IMR-90 (cell line): ENCODE measurements around the gene AADACL4. TPM values are rescaled to one million over a fixed set of nuclear protein-coding genes. Genes with fewer than 3 reads are reported as not detected.

Experiments
- ATAC-seq: fragments of 200-7000 bp; cut with Tn5 transposase; 2 replicates; pipeline ENCODE4 v1.9.1; 2020; ENCODE audit warnings: low read depth, mild to moderate bottlenecking, moderate library complexity
- BruUV-seq: library from RNA; stranded (reverse); fragments of 400-500 nt; replicated peaks from 2 replicates; lab custom pipeline; 2021; lab: Mats Ljungman, UMichigan
- CTCF ChIA-PET: fragments of 300-600 bp; formaldehyde crosslinking; extraction: SDS; loops from one replicate; lab custom pipeline; 2021; ENCODE audit warnings: antibody characterized with exemption; lab: Yijun Ruan, JAX
- POLR2A ChIA-PET: fragments of 300-600 bp; sonication (Branson Sonifier 250); formaldehyde crosslinking; loops from one replicate; lab custom pipeline; 2022; ENCODE audit warnings: antibody characterized with exemption; ENCODE audit not compliant: unreplicated experiment; lab: Charles Lee
- DNase-seq: peaks from one replicate; pipeline ENCODE4 v3.0.0; 2013
- H2AFZ ChIP-seq: replicated peaks from 2 replicates; pipeline ENCODE3; 2013; ENCODE audit warnings: low read length, mild to moderate bottlenecking; ENCODE audit not compliant: poor library complexity
- H2AK5ac ChIP-seq: 2 replicates; pipeline ENCODE4 v1.6.1; 2013; ENCODE audit warnings: low read depth, low read length, inconsistent platforms
- H2AK9ac ChIP-seq: replicated peaks from 2 replicates; pipeline ENCODE3; 2013; ENCODE audit warnings: mild to moderate bottlenecking, low read depth, low read length, moderate library complexity; ENCODE audit not compliant: poor library complexity
- H2BK120ac ChIP-seq: 2 replicates; pipeline ENCODE4 v1.6.1; 2013; ENCODE audit warnings: low read depth, low read length, inconsistent platforms
- H2BK15ac ChIP-seq: 3 replicates; pipeline ENCODE4 v1.6.1; 2013; ENCODE audit warnings: low read depth, low read length, inconsistent platforms
- H2BK20ac ChIP-seq: 2 replicates; pipeline ENCODE4 v1.6.1; 2013; ENCODE audit warnings: low read depth, mild to moderate bottlenecking, inconsistent platforms, low read length, moderate library complexity
- H2BK5ac ChIP-seq: 2 replicates; pipeline ENCODE4 v1.6.1; 2013; ENCODE audit warnings: mild to moderate bottlenecking, low read depth, low read length, inconsistent platforms; ENCODE audit not compliant: poor library complexity, severe bottlenecking
- H3K14ac ChIP-seq: replicated peaks from 2 replicates; pipeline ENCODE4 v1.6.1; 2013; ENCODE audit warnings: low read depth, low read length, inconsistent platforms
- H3K18ac ChIP-seq: 2 replicates; pipeline ENCODE4 v1.6.1; 2013; ENCODE audit warnings: low read depth, low read length, control low read depth
- H3K23ac ChIP-seq: 2 replicates; pipeline ENCODE4 v1.6.1; 2013; ENCODE audit warnings: low read depth, low read length, inconsistent platforms
- H3K27ac ChIP-seq: 2 replicates; pipeline ENCODE4 v1.5.1; 2013; ENCODE audit warnings: mild to moderate bottlenecking, control low read depth, low read length; ENCODE audit not compliant: insufficient read depth
- H3K27me3 ChIP-seq: 2 replicates; pipeline ENCODE4 v1.6.1; 2013; ENCODE audit warnings: low read length; ENCODE audit not compliant: control insufficient read depth, insufficient read depth
- H3K36me3 ChIP-seq: 2 replicates; pipeline ENCODE4 v1.6.1; 2013; ENCODE audit warnings: low read length, mixed read lengths; ENCODE audit not compliant: control insufficient read depth, insufficient read depth
- H3K4ac ChIP-seq: 2 replicates; pipeline ENCODE4 v1.6.1; 2013; ENCODE audit warnings: low read depth, low read length, inconsistent platforms
- H3K4me1 ChIP-seq: 2 replicates; pipeline ENCODE4 v1.6.1; 2013; ENCODE audit warnings: low read length, mixed read lengths; ENCODE audit not compliant: control insufficient read depth, insufficient read depth
- H3K4me2 ChIP-seq: 2 replicates; pipeline ENCODE4 v1.6.1; 2013; ENCODE audit warnings: low read depth, mild to moderate bottlenecking, control low read depth, low read length, moderate library complexity
- H3K4me3 ChIP-seq: 2 replicates; pipeline ENCODE4 v1.5.1; 2013; ENCODE audit warnings: low read depth, mild to moderate bottlenecking, control low read depth, low read length, moderate library complexity; ENCODE audit not compliant: insufficient read depth
- H3K56ac ChIP-seq: 2 replicates; pipeline ENCODE4 v1.6.1; 2013; ENCODE audit warnings: low read length, inconsistent platforms; ENCODE audit not compliant: insufficient read depth; ENCODE audit errors: extremely low read depth
- H3K79me1 ChIP-seq, 2 experiments: 2 replicates each; pipeline ENCODE4 v1.6.1; 2013; ENCODE audit warnings: low read length in 2 of 2, inconsistent platforms in 1 of 2, low read depth in 1 of 2
- H3K9ac ChIP-seq: 2 replicates; pipeline ENCODE4 v1.6.1; 2013; ENCODE audit warnings: low read depth, low read length, control low read depth
- H3K9me1 ChIP-seq: 2 replicates; pipeline ENCODE4 v1.6.1; 2013; ENCODE audit warnings: low read length, inconsistent platforms; ENCODE audit not compliant: insufficient read depth
- H3K9me3 ChIP-seq: 2 replicates; pipeline ENCODE4 v1.6.1; 2013; ENCODE audit warnings: low read length; ENCODE audit not compliant: control insufficient read depth, insufficient read depth
- H4K20me1 ChIP-seq: 2 replicates; pipeline ENCODE4 v1.6.1; 2013; ENCODE audit warnings: low read length, inconsistent platforms; ENCODE audit not compliant: insufficient read depth
- H4K5ac ChIP-seq: 2 replicates; pipeline ENCODE4 v1.6.1; 2013; ENCODE audit warnings: mild to moderate bottlenecking, low read depth, low read length, control low read depth
- H4K8ac ChIP-seq, 2 experiments: 2 replicates each; pipeline ENCODE4 v1.6.1; 2013; ENCODE audit warnings: low read depth in 2 of 2, low read length in 2 of 2, control low read depth in 1 of 2, inconsistent platforms in 1 of 2
- H4K91ac ChIP-seq: 2 replicates; pipeline ENCODE4 v1.6.1; 2013; ENCODE audit warnings: low read depth, low read length, inconsistent platforms; ENCODE audit not compliant: insufficient read depth
- BHLHE40 ChIP-seq: fragments of 150-350 bp; IDR thresholded peaks from 2 replicates; pipeline ENCODE4 v1.6.1; 2016; ENCODE audit warnings: mild to moderate bottlenecking, low read depth, low read length
- CEBPB ChIP-seq: IDR thresholded peaks from 2 replicates; pipeline ENCODE4 v1.6.1; 2012; ENCODE audit warnings: low read depth, low read length, improper control_type of control experiment
- MAFK ChIP-seq: IDR thresholded peaks from 2 replicates; pipeline ENCODE4 v1.6.1; 2012; ENCODE audit warnings: low read depth, low read length, improper control_type of control experiment
- MAZ ChIP-seq: IDR thresholded peaks from 2 replicates; pipeline ENCODE4 v1.6.1; 2012; ENCODE audit warnings: low read depth, mild to moderate bottlenecking, low read length, improper control_type of control experiment, moderate library complexity, borderline replicate concordance
- MXI1 ChIP-seq: IDR thresholded peaks from 2 replicates; pipeline ENCODE4 v1.6.1; 2012; ENCODE audit warnings: low read depth, mild to moderate bottlenecking, low read length, moderate library complexity, borderline replicate concordance
- RAD21 ChIP-seq: IDR thresholded peaks from 2 replicates; pipeline ENCODE4 v1.6.1; 2012; ENCODE audit warnings: low read length, improper control_type of control experiment
- RCOR1 ChIP-seq: IDR thresholded peaks from 2 replicates; pipeline ENCODE4 v1.6.1; 2012; ENCODE audit warnings: mild to moderate bottlenecking, low read length, improper control_type of control experiment; ENCODE audit not compliant: insufficient replicate concordance
- RFX5 ChIP-seq: IDR thresholded peaks from 2 replicates; pipeline ENCODE4 v1.8.0; 2012; ENCODE audit warnings: low read depth, mild to moderate bottlenecking, low read length, moderate library complexity
- WGBS, 2 experiments: methylation state at CpG; one replicate each; pipeline versions ENCODE4 v1.1.5 to v1.1.7; 2013; ENCODE audit warnings: missing lambda C conversion rate in 2 of 2; ENCODE audit not compliant: insufficient read length in 1 of 2; ENCODE audit errors: extremely low coverage in 2 of 2; 5-methylcytosine and 5-hydroxymethylcytosine counted together
- dilution Hi-C: fragments of 300-500 bp; cut with HindIII; formaldehyde crosslinking; loops from one replicate; pipeline ENCODE4 v1.14.3; 2018; ENCODE audit warnings: low sequenced_read_pairs; ENCODE audit not compliant: unreplicated experiment
- in situ Hi-C: fragments of 300-500 bp; cut with MboI; formaldehyde crosslinking; loops from 3 replicates; pipeline ENCODE4 v1.14.3; 2019; ENCODE audit warnings: low sequenced_read_pairs, inconsistent platforms, mixed read lengths
- intact Hi-C: fragments of 100-400 bp; cut with micrococcal nuclease; formaldehyde crosslinking; loops from 2 replicates; pipeline ENCODE4 v1.10.0; 2022
- polyA plus RNA-seq, 3 experiments: library from polyadenylated mRNA; depleted of rRNA; stranded (reverse); fragments of >200 nt; gene quantifications; 2 replicates each; pipeline ENCODE4 v1.2.3, GENCODE V29; 2012; ENCODE audit warnings: low replicate concordance in 1 of 3
- total RNA-seq: library from RNA; depleted of rRNA; stranded (reverse); fragments of >200 nt; gene quantifications from 2 replicates; pipeline ENCODE4 v1.2.3, GENCODE V29; 2012
- TF ChIP-seq, protein P1 (sequence below): fragments of 150-350 bp; IDR thresholded peaks from 2 replicates; pipeline ENCODE4 v1.6.1; 2017; ENCODE audit warnings: mild to moderate bottlenecking, antibody characterized with exemption, low read length, low read depth
- TF ChIP-seq, protein P2 (sequence below): fragments of 150-350 bp; IDR thresholded peaks from 2 replicates; pipeline ENCODE4 v1.6.1; 2016; ENCODE audit warnings: low read depth, mild to moderate bottlenecking, low read length, moderate library complexity, borderline replicate concordance

The AADACL4 gene
- total and polyA plus RNA-seq, 2 of the 4 experiments (the other 2 are of a cell fraction) = not detected

DNA sequence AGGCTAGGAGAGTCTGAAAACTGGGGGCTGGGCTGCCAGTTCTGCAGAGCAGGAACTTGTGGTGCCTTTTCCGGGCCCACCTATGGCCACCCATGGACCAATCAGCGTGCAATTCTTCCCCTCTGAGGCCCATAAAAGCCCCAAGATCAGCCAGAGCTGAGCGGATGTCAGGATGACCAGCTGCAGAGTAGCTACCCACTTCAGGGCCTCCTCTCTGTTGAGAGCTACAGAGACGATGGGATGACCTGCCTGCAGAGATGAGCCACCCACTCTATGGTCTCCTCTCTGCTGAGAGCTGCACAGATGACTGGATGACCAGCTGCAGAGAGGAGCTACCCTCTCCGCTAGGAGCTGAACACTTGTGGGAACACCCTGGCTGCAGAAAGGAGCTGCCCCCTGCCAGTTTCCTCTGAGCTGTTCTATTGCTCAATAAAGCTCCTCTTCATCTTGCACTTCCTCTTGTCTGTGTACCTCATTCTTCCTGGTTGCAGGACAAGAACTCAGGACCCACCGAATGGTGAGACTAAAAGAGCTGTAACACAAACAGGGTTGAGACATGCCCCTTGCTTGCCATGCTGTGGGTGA is 12.8 kb upstream of the AADACL4 start:
- Histone ChIP-seq H2BK120ac (no peak overlapping the region), H3K36me3 (no peaks in the 10 kb centered on the region), H4K91ac (no peak overlapping the region), H3K27ac (no peak overlapping the region), H2BK15ac (no peak overlapping the region), H3K4ac (no peak overlapping the region), H3K4me1 (no peaks in the 10 kb centered on the region), H3K27me3 (peaks cover 42% of the 10 kb centered on the region), H3K9me1 (no peaks in the 10 kb centered on the region), H4K8ac (no peak overlapping the region), H4K5ac (no peak overlapping the region), H3K79me1 (no peaks in the 10 kb centered on the region), H3K9me3 (no peaks in the 10 kb centered on the region), H2BK5ac (no peak overlapping the region), H3K23ac (no peak overlapping the region), H3K9ac (no peak overlapping the region), H3K4me2 (no peak overlapping the region), H4K20me1 (no peaks in the 10 kb centered on the region), H3K14ac (no peak overlapping the region), H3K18ac (no peak overlapping the region), H3K4me3 (no peak overlapping the region), H2AK5ac (no peak overlapping the region), H2AFZ (no peak overlapping the region), H2AK9ac (no peak overlapping the region), H2BK20ac (no peak overlapping the region), H3K56ac (no peak overlapping the region)
- ATAC-seq (no peak), DNase-seq (no peak)
- WGBS, 2 experiments = 65% methylated on average over 3 of the region's 6 CpGs; no CpG with 5 or more reads in 1 of the 2 experiments
- BruUV-seq = no TSS peak
- ChIA-PET CTCF (interaction anchor here (0.6 kb wide), 1 partner anchor 13 kb away, joined by 3 read pairs; the partner anchor contains the start of gene AADACL4), POLR2A (interaction anchor here (0.8 kb wide), 1 partner anchor 9 kb away, joined by 3 read pairs; no protein-coding TSS in a partner anchor)
- TF ChIP-seq, protein P1, sequence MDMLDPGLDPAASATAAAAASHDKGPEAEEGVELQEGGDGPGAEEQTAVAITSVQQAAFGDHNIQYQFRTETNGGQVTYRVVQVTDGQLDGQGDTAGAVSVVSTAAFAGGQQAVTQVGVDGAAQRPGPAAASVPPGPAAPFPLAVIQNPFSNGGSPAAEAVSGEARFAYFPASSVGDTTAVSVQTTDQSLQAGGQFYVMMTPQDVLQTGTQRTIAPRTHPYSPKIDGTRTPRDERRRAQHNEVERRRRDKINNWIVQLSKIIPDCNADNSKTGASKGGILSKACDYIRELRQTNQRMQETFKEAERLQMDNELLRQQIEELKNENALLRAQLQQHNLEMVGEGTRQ = no peak
- TF ChIP-seq RCOR1 (no peak), RFX5 (no peak), CEBPB (no peak), RAD21 (no peak), MXI1 (no peak), BHLHE40 (no peak), MAZ (no peak), MAFK (no peak)
- TF ChIP-seq, protein P2, sequence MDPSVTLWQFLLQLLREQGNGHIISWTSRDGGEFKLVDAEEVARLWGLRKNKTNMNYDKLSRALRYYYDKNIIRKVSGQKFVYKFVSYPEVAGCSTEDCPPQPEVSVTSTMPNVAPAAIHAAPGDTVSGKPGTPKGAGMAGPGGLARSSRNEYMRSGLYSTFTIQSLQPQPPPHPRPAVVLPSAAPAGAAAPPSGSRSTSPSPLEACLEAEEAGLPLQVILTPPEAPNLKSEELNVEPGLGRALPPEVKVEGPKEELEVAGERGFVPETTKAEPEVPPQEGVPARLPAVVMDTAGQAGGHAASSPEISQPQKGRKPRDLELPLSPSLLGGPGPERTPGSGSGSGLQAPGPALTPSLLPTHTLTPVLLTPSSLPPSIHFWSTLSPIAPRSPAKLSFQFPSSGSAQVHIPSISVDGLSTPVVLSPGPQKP = no peak
- in situ Hi-C loops (no loop called here), intact Hi-C loops (no loop called here), dilution Hi-C loops (no loop called here)
